ENCODE measurements around the gene PPP2R3A.
A peak's percentile ranks its signal among the peaks of the same experiment; 100 is the strongest.
"Not testable (repeated sequence)": the region's sequence is repeated elsewhere in the genome, so short reads cannot be mapped to it uniquely, and the experiment has no call there.

Gene PPP2R3A

GRCh38 chr3:136189859-136190617 lies 224.5 kb downstream of the PPP2R3A start:
- TF ChIP-seq, protein P1, sequence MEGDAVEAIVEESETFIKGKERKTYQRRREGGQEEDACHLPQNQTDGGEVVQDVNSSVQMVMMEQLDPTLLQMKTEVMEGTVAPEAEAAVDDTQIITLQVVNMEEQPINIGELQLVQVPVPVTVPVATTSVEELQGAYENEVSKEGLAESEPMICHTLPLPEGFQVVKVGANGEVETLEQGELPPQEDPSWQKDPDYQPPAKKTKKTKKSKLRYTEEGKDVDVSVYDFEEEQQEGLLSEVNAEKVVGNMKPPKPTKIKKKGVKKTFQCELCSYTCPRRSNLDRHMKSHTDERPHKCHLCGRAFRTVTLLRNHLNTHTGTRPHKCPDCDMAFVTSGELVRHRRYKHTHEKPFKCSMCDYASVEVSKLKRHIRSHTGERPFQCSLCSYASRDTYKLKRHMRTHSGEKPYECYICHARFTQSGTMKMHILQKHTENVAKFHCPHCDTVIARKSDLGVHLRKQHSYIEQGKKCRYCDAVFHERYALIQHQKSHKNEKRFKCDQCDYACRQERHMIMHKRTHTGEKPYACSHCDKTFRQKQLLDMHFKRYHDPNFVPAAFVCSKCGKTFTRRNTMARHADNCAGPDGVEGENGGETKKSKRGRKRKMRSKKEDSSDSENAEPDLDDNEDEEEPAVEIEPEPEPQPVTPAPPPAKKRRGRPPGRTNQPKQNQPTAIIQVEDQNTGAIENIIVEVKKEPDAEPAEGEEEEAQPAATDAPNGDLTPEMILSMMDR (IDR thresholded peaks at IDR 0.05; ENCODE audit: low read depth, low read length): no peak
- in situ Hi-C loops (cut with HindIII; ENCODE audit: low sequenced_read_pairs): no loop called here
- H3K4me3 ChIP-seq (ENCODE audit: low read depth, low read length): no peak overlapping the region
- DNase-seq (ENCODE audit: low read depth, low spot score): no peak

DNA sequence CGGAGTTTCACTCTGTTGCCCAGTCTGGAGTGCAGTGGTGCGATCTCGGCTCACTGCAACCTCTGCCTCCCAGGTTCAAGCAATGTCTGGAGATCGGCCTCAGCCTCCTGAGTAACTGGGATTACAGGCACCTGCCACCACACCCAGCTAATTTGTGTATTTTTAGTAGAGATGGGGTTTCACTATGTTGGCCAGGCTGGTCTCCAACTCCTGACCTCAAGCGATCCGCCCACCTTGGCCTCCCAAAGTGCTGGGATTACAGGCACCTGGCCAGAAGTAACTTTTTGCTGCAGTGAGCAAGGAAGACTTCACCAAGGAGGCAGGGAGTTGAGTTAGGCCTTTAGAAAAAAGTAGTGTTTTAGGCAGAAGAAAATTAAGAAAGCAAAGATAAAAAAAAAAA lies 226.7 kb downstream of the PPP2R3A start:
- peak overlapping the region; percentile 97 for H3K4me3 ChIP-seq (ENCODE audit: low read depth, low read length)
- in situ Hi-C loops (cut with HindIII; ENCODE audit: low sequenced_read_pairs); DNase-seq (ENCODE audit: low read depth, low spot score): not testable (repeated sequence)

- in situ Hi-C loops (cut with HindIII; ENCODE audit: low sequenced_read_pairs): no loop called here
- no peak for DNase-seq (ENCODE audit: low read depth, low spot score)
- TF ChIP-seq, protein P1 (IDR thresholded peaks at IDR 0.05; ENCODE audit: low read depth, low read length): no peak
- H3K4me3 ChIP-seq (ENCODE audit: low read depth, low read length): peak overlapping the region; percentile 97
Observed at GRCh38 chr3:136192831-136193230, 227.3 kb downstream of the PPP2R3A start.

- DNase-seq (ENCODE audit: low read depth, low spot score): peak; percentile 40
- in situ Hi-C loops (cut with HindIII; ENCODE audit: low sequenced_read_pairs): no loop called here
- peak overlapping the region; percentile 97 for H3K4me3 ChIP-seq (ENCODE audit: low read depth, low read length)
- TF ChIP-seq, protein P1 (IDR thresholded peaks at IDR 0.05; ENCODE audit: low read depth, low read length): no peak
Observed at GRCh38 chr3:136193278-136194054, 227.9 kb downstream of the PPP2R3A start.

DNA sequence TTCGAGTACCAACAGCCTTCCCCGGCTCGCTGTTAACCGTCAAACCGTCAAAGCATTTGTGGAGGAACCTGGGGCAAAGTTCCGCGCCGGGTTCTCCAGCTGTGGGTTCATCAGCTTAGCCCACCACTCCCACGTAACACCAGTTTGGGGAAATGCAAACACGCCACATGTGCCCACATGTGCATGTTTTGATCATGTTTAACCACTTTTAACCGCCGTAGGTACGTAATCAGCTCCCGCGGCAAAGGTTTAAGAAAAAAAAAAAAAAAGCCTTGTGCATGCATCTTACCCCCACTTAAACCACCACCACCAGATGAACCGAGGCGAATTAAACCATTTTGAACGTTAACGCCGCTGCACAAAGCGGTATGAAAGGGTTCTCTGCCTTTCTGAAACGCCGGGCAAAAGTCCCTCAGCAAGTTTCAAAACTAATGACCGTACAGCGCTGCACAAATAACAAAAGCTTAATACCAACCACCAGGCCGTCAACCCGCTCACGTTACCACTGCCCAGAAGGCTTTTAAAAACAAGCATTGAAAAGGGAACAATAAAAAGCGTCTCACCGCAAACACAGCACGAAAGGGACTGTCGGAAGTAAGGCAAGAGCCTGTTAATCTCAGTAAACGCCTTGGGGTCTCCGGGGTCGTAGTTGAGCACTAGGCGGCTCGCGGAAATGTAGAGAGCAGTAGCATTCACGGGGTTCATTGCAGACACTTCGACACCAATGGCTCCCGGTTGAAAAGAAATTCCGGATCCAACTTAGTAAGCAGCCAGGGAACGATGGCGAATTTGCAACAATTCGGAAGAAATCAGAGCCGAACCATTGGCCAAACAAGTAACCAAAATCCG lies 229.1 kb downstream of the PPP2R3A start:
- in situ Hi-C loops (cut with HindIII; ENCODE audit: low sequenced_read_pairs): no loop called here
- peak overlapping the region; percentile 97 for H3K4me3 ChIP-seq (ENCODE audit: low read depth, low read length)
- DNase-seq (ENCODE audit: low read depth, low spot score): peak; percentile 25
- TF ChIP-seq, protein P1 (IDR thresholded peaks at IDR 0.05; ENCODE audit: low read depth, low read length): no peak

DNA sequence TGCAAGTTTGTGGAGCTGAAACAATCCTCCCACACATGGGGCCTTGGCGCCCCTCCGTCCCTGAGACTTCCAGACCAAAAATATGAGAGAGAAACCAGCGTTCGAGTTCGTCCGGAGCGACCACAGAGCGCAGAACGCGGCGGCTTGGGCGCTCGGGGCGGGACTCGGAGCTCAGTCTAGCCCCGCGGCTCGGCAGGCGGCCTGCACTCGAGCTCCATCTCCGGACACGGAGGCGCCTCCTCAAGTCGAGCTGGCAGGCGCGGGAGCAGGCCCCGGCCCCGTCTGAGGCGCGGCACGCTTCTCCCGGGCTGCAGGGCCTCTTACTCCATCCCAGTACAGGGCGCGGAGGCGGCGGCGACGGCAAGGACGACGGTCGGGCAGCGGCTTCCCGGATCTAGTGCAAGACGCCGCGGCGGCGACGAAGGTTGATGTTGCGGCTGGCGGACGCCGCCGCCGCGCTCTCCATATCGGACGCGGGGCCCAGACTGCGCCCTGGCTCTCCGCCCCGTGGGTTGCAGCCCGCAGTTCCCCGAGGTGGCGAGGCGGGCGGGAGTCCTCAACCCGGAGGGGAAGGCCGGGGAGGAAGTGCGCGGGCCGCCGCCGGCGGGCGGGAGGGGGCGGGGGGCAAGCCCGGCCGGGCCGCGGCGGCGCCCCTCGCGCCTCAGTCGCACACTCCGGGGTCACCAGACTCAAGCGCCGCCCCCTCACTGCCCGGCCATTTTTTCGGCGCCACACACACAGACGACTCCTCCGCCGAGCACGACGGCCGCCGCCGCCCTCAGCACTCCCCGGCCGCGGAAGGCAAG lies 229.9 kb downstream of the PPP2R3A start:
- peak; percentile 70 for DNase-seq (ENCODE audit: low read depth, low spot score)
- in situ Hi-C loops (cut with HindIII; ENCODE audit: low sequenced_read_pairs): no loop called here
- H3K4me3 ChIP-seq (ENCODE audit: low read depth, low read length): peak overlapping the region; percentile 97
- TF ChIP-seq, protein P1 (IDR thresholded peaks at IDR 0.05; ENCODE audit: low read depth, low read length): no peak
